DOHH2 (cell line): ENCODE measurements around the gene UPK3A.
"Not testable (repeated sequence)": the region's sequence is repeated elsewhere in the genome, so short reads cannot be mapped to it uniquely, and the experiment has no call there.

Experiments
- H3F3A ChIP-seq: fragments of 200-600 bp; sonication (generic), shearing (Covaris generic); 2 replicates; pipeline ENCODE4 v1.6.0; 2016; ENCODE audit warnings: antibody characterized with exemption, mild to moderate bottlenecking; ENCODE audit not compliant: control insufficient read depth, insufficient read depth
- H3K27ac ChIP-seq: fragments of 200-600 bp; sonication (generic); 2 replicates; pipeline ENCODE4 v1.5.1; 2014; ENCODE audit warnings: low read depth, mild to moderate bottlenecking, low read length, moderate library complexity
- H3K27me3 ChIP-seq: fragments of 200-600 bp; sonication (generic); 2 replicates; pipeline ENCODE4 v1.6.1; 2014; ENCODE audit warnings: mild to moderate bottlenecking, low read length, mixed read lengths; ENCODE audit not compliant: control insufficient read depth
- H3K36me3 ChIP-seq: fragments of 200-600 bp; sonication (generic); 2 replicates; pipeline ENCODE4 v1.6.1; 2014; ENCODE audit warnings: mild to moderate bottlenecking, low read length, moderate library complexity, mixed read lengths; ENCODE audit not compliant: control insufficient read depth
- H3K4me1 ChIP-seq: fragments of 200-600 bp; sonication (generic); 2 replicates; pipeline ENCODE4 v1.6.1; 2014; ENCODE audit warnings: mild to moderate bottlenecking, low read length, mixed read lengths; ENCODE audit not compliant: control insufficient read depth
- H3K4me2 ChIP-seq: fragments of 200-600 bp; sonication (generic); 2 replicates; pipeline ENCODE4 v1.6.0; 2014; ENCODE audit warnings: mild to moderate bottlenecking, low read length, moderate library complexity
- H3K4me3 ChIP-seq: fragments of 200-600 bp; sonication (generic); 2 replicates; pipeline ENCODE4 v1.5.1; 2014; ENCODE audit warnings: mild to moderate bottlenecking, low read length, mixed read lengths
- H3K79me2 ChIP-seq: fragments of 200-600 bp; sonication (generic); 2 replicates; pipeline ENCODE4 v1.6.1; 2014; ENCODE audit warnings: mild to moderate bottlenecking, low read length, mixed read lengths; ENCODE audit not compliant: control insufficient read depth
- H3K9me2 ChIP-seq: fragments of 200-600 bp; sonication (generic); replicated peaks from 2 replicates; pipeline ENCODE4 v1.6.1; 2014; ENCODE audit warnings: mild to moderate bottlenecking, low read length, mixed read lengths; ENCODE audit not compliant: control insufficient read depth
- H3K9me3 ChIP-seq: fragments of 200-600 bp; sonication (generic); 2 replicates; pipeline ENCODE4 v1.6.1; 2014; ENCODE audit warnings: antibody characterized with exemption, low read length, mixed read lengths; ENCODE audit not compliant: control insufficient read depth, insufficient read depth
- H4K20me1 ChIP-seq: fragments of 200-600 bp; sonication (generic); 2 replicates; pipeline ENCODE4 v1.6.0; 2014; ENCODE audit warnings: low read depth, mild to moderate bottlenecking, antibody characterized with exemption, low read length, moderate library complexity; ENCODE audit not compliant: control insufficient read depth, insufficient read depth
- EZH2phosphoT487 ChIP-seq: fragments of 200-600 bp; sonication (generic); IDR thresholded peaks from 2 replicates; pipeline ENCODE4 v1.6.1; 2017; ENCODE audit warnings: borderline replicate concordance, mild to moderate bottlenecking, antibody characterized with exemption, low read length, moderate library complexity, mixed read lengths
- TF ChIP-seq, protein P1 (sequence below): fragments of 200-600 bp; sonication (generic); IDR thresholded peaks from one replicate; pipeline ENCODE4 v1.5.1; 2014; ENCODE audit warnings: antibody characterized with exemption, mild to moderate bottlenecking, low read depth, low read length; ENCODE audit not compliant: poor library complexity, severe bottlenecking

Gene UPK3A

DNA sequence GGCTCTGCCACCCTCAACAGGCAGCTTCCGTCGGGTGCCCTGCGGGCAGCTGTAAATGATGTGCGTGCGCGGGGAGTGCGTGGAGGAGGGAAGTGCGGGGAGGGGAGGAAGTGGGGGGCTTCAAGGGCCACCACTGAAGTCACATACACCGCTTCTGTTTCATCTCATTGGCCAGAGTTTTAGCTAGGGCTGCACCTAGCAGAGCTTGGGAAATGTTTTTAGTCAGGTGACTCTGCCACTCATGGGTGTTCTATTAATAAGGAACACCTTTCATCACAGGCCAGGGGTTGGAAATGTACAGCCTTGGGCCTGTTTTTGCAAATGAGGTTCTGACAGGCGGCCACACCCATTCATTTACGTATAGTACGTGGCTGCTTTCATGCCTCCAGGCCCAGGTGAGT lies 39.6 kb downstream of the UPK3A start:
- H3K4me3 ChIP-seq, result no peak overlapping the region
- no peaks in the 10 kb centered on the region for H3K9me3 ChIP-seq
- no peak for TF ChIP-seq EZH2phosphoT487
- TF ChIP-seq, protein P1, sequence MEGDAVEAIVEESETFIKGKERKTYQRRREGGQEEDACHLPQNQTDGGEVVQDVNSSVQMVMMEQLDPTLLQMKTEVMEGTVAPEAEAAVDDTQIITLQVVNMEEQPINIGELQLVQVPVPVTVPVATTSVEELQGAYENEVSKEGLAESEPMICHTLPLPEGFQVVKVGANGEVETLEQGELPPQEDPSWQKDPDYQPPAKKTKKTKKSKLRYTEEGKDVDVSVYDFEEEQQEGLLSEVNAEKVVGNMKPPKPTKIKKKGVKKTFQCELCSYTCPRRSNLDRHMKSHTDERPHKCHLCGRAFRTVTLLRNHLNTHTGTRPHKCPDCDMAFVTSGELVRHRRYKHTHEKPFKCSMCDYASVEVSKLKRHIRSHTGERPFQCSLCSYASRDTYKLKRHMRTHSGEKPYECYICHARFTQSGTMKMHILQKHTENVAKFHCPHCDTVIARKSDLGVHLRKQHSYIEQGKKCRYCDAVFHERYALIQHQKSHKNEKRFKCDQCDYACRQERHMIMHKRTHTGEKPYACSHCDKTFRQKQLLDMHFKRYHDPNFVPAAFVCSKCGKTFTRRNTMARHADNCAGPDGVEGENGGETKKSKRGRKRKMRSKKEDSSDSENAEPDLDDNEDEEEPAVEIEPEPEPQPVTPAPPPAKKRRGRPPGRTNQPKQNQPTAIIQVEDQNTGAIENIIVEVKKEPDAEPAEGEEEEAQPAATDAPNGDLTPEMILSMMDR, result no peak
- H3K79me2 ChIP-seq, result peaks cover 25% of the 10 kb centered on the region
- H3K27ac ChIP-seq, result no peak overlapping the region
- no peaks in the 10 kb centered on the region for H3K27me3 ChIP-seq
- no peaks in the 10 kb centered on the region for H3K9me2 ChIP-seq
- H4K20me1 ChIP-seq, result no peaks in the 10 kb centered on the region
- H3K4me2 ChIP-seq, result no peak overlapping the region
- H3F3A ChIP-seq, result no peaks in the 10 kb centered on the region
- peaks cover 1% of the 10 kb centered on the region for H3K4me1 ChIP-seq
- H3K36me3 ChIP-seq, result peaks cover 24% of the 10 kb centered on the region

DNA sequence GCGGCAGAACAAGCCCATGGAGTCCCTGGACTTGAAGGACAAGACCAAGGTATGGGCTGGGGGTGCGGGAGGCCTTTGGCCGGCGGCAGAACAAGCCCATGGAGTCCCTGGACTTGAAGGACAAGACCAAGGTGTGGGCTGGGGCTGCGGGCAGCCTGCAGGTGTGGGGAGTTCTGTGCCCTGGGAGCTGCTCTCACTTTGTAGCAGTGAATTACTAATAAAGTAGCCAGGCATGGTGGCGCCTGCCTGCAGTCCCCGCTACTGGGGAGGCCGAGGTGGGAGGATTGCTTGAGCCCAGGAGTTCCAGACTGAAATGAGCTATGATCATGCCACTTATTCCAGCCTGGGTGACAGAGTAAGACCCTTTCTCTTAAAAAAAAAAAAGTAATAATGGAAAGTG lies 43.5 kb downstream of the UPK3A start:
- H3K9me2 ChIP-seq, H3K4me2 ChIP-seq, H3K27me3 ChIP-seq, H3K27ac ChIP-seq, H3F3A ChIP-seq, H3K4me1 ChIP-seq, H4K20me1 ChIP-seq, H3K79me2 ChIP-seq, H3K4me3 ChIP-seq, H3K9me3 ChIP-seq: not testable (repeated sequence)
- H3K36me3 ChIP-seq, result peaks cover 22% of the 10 kb centered on the region

DNA sequence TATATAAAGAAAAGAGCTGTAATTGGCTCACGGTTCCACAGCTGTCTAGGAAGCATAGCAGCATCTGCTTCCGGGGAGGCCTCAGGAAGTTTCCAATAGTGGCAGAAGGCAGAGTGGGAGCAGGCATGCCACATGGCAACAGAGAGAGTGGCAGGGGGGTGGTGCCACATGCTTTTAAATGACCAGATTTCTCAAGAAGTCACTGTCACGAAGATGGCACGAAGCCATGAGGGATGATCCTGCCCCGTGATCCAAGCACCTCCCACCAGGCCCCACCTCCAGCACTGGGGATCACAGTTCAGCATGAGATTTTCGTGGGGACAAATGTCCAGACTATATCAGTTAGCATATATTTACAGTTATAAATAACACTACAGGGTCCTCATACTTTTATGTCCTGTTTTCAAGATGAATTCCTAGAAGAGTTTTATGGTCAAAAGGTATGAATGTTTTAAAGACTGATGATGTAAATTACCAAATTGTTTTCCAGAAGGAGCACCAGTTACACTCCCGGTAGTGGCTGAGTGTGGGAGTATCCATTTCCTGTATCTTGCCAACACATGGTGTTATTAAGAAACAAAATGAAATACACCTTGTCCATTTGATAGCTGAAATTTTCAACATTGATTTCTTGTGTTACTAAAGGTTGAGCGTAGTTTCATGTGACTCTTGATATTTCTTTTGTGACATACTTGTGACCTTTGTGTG lies 44.2 kb downstream of the UPK3A start:
- H3K9me3 ChIP-seq, result no peaks in the 10 kb centered on the region
- no peaks in the 10 kb centered on the region for H3K79me2 ChIP-seq
- H3K9me2 ChIP-seq, result no peaks in the 10 kb centered on the region
- peaks cover 18% of the 10 kb centered on the region for H3K36me3 ChIP-seq
- H4K20me1 ChIP-seq, result no peaks in the 10 kb centered on the region
- TF ChIP-seq EZH2phosphoT487, result no peak
- TF ChIP-seq, protein P1, result no peak
- H3K27me3 ChIP-seq, result no peaks in the 10 kb centered on the region
- no peak overlapping the region for H3K4me3 ChIP-seq
- H3F3A ChIP-seq, result no peaks in the 10 kb centered on the region
- no peaks in the 10 kb centered on the region for H3K4me1 ChIP-seq
- no peak overlapping the region for H3K27ac ChIP-seq
- no peak overlapping the region for H3K4me2 ChIP-seq

DNA sequence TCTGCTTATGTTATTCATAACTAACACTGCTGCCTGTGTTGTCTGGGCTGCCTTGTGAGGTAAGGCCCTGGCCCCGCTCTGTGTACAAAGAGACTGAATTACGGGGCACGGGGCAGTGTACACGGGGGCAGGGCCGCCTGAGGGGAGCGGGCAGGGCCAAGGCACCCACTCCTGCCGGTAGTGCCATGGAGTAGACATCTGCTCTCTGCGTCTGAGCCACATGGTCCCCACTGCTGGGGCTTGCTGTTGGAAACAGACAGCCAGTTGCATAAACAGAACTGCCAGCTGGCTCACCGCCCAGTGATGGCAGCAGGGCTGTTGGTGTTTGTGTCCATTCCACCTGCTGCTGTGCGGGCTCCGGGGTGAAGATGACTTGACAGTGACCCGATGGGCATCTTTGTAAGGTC lies 44.8 kb downstream of the UPK3A start:
- H3K9me3 ChIP-seq, result no peaks in the 10 kb centered on the region
- H3F3A ChIP-seq, result no peaks in the 10 kb centered on the region
- H3K9me2 ChIP-seq, result no peaks in the 10 kb centered on the region
- no peaks in the 10 kb centered on the region for H4K20me1 ChIP-seq
- no peaks in the 10 kb centered on the region for H3K4me1 ChIP-seq
- no peaks in the 10 kb centered on the region for H3K27me3 ChIP-seq
- peaks cover 18% of the 10 kb centered on the region for H3K36me3 ChIP-seq
- no peak overlapping the region for H3K4me2 ChIP-seq
- H3K27ac ChIP-seq, result no peak overlapping the region
- TF ChIP-seq, protein P1, result no peak
- no peak for TF ChIP-seq EZH2phosphoT487
- no peak overlapping the region for H3K4me3 ChIP-seq
- H3K79me2 ChIP-seq, result no peaks in the 10 kb centered on the region
